ENCODE results near the gene ADCYAP1. TPM values are rescaled to one million over a fixed set of nuclear protein-coding genes. Genes with fewer than 3 reads are reported as not detected.

ADCYAP1 gene
- total RNA-seq, 1 experiment from 2014 or later: not detected

DNA sequence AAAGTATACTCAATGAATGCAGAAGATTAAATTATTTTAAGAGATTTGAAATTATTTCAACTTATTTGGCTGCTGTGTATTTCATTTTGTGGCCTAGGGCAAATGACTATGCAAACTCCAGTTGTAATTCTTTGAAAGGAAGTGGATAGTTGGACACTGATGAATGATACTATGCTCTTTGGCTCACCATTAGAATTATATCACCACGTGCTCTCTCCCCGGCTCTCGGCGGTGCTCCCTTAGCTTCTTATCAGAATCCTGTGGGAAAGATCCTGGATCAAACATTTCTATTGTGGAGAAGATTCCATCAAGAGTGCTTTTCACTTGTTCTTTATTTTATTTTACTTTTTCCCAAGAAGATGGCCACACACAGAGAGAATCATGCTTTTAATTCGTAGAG is 55.2 kb downstream of the ADCYAP1 start:
- Histone ChIP-seq H3K27ac (ENCODE audit: low read length) (no peak overlapping the region), H3K79me2 (ENCODE audit: low read length) (no peaks in the 10 kb centered on the region), H4K20me1 (ENCODE audit: insufficient read depth, low read depth, low read length) (no peaks in the 10 kb centered on the region), H3K9me3 (ENCODE audit: low read length) (no peaks in the 10 kb centered on the region), H3K9ac (ENCODE audit: low read length) (no peak overlapping the region), H3K4me1 (ENCODE audit: low read length) (no peaks in the 10 kb centered on the region), H3K4me3 (ENCODE audit: low read length) (no peak overlapping the region), H2AFZ (ENCODE audit: low read length) (no peak overlapping the region), H3K4me2 (ENCODE audit: low read depth, low read length, poor library complexity, severe bottlenecking) (no peak overlapping the region), H3K27me3 (ENCODE audit: low read length) (no peaks in the 10 kb centered on the region), H3K36me3 (ENCODE audit: insufficient read depth, low read length) (no peaks in the 10 kb centered on the region), H3K9me2 (replicated peaks; ENCODE audit: insufficient read depth, low read length) (no peaks in the 10 kb centered on the region)
- DNase-seq: no peak

Other genes with a start within 250 kb of the ADCYAP1 start
- 21.8 and 42.3 TPM in 2 replicates for gene TYMS, start 247.2 kb upstream of the ADCYAP1 start, total RNA-seq (2014; rRNA removed; shearing (Covaris generic); ENCODE audit: low replicate concordance)
- 54.6 and 68.7 TPM in 2 replicates for gene ENOSF1, start 192.2 kb upstream of the ADCYAP1 start, total RNA-seq (2014; rRNA removed; shearing (Covaris generic); ENCODE audit: low replicate concordance)
- gene YES1, start 92.6 kb upstream of the ADCYAP1 start, total RNA-seq (2014; rRNA removed; shearing (Covaris generic); ENCODE audit: low replicate concordance): not detected in 2 replicates

All from Karpas-422 (cell line).